NCI-H526 (cell line): Measurements from ENCODE around the gene CNN2.
"Not testable (repeated sequence)": the region's sequence is repeated elsewhere in the genome, so short reads cannot be mapped to it uniquely, and the experiment has no call there.

Source experiments
- DNase-seq, 2 experiments: peaks; one replicate each; lab custom pipeline; 2025; lab: John Stamatoyannopoulos, UW

The CNN2 gene

GRCh38 chr19:1010586-1011510 is 15.6 kb upstream of the CNN2 start:
- no peak for DNase-seq

GRCh38 chr19:1011831-1012333 is 14.5 kb upstream of the CNN2 start:
- DNase-seq = no peak

- no peak for DNase-seq
These were observed 14.1 kb upstream of the CNN2 start for GRCh38 chr19:1012334-1012733.

- DNase-seq = no peak
These were observed 13.2 kb upstream of the CNN2 start for GRCh38 chr19:1013218-1013617.

- no peak for DNase-seq
These were observed 12.0 kb upstream of the CNN2 start for GRCh38 chr19:1014161-1015060.

- no peak for DNase-seq
These were observed 11.2 kb upstream of the CNN2 start for GRCh38 chr19:1015061-1015781.

GRCh38 chr19:1015782-1016646 is 10.4 kb upstream of the CNN2 start:
- DNase-seq = no peak

GRCh38 chr19:1016647-1017114 is 9.7 kb upstream of the CNN2 start:
- no peak for DNase-seq

GRCh38 chr19:1017115-1017905 is 9.1 kb upstream of the CNN2 start:
- DNase-seq = peak in 1 of 2 experiments; percentile 33

GRCh38 chr19:1017906-1018305 is 8.5 kb upstream of the CNN2 start:
- DNase-seq = no peak

- DNase-seq = no peak
These were observed 8.0 kb upstream of the CNN2 start for GRCh38 chr19:1018393-1018792.

GRCh38 chr19:1018932-1019615 is 7.3 kb upstream of the CNN2 start:
- DNase-seq = no peak

GRCh38 chr19:1019616-1019961 is 6.8 kb upstream of the CNN2 start:
- no peak for DNase-seq

- no peak for DNase-seq
These were observed 6.2 kb upstream of the CNN2 start for GRCh38 chr19:1019980-1020867.

GRCh38 chr19:1020868-1021425 is 5.5 kb upstream of the CNN2 start, which contains the start of gene TMEM259:
Gene TMEM259 (minus strand): TSS chr19:1021123. CDS start chr19:1020996, 127 bp downstream.
- peak; percentile 83 to 95 for DNase-seq

- not testable (repeated sequence) for DNase-seq
These were observed 2.6 kb upstream of the CNN2 start for GRCh38 chr19:1023883-1024188.

- DNase-seq = not testable (repeated sequence)
These were observed 1.3 kb upstream of the CNN2 start for GRCh38 chr19:1025080-1025479.
